PC-3 (cell line): Measurements from ENCODE around the gene C7. TPM values are rescaled to one million over a fixed set of nuclear protein-coding genes. Genes with fewer than 3 reads are reported as not detected.

Experiments
- ATAC-seq: fragments of 200-7000 bp; cut with Tn5 transposase; 2 replicates; pipeline ENCODE4 v1.9.1; 2020; ENCODE audit warnings: mild to moderate bottlenecking, moderate library complexity
- BruUV-seq: library from RNA; stranded (reverse); fragments of 400-500 nt; replicated peaks from 2 replicates; lab custom pipeline; 2021; lab: Mats Ljungman, UMichigan
- CTCF ChIA-PET: fragments of 300-600 bp; sonication (Branson Sonifier 250); formaldehyde crosslinking; loops from one replicate; lab custom pipeline; 2022; ENCODE audit warnings: antibody characterized with exemption; lab: Charles Lee
- POLR2A ChIA-PET: fragments of 300-600 bp; sonication (Branson Sonifier 250); formaldehyde crosslinking; loops from one replicate; lab custom pipeline; 2022; ENCODE audit warnings: antibody characterized with exemption; ENCODE audit not compliant: unreplicated experiment; lab: Charles Lee
- DNase-seq: peaks from one replicate; pipeline ENCODE4 v3.0.0-alpha.2; 2015
- H2AFZ ChIP-seq: fragments of 300-600 bp; sonication (generic); 2 replicates; pipeline ENCODE4 v1.6.0; 2016; ENCODE audit warnings: antibody characterized with exemption, low read length
- H3F3A ChIP-seq: fragments of 300-600 bp; sonication (generic); one replicate; pipeline ENCODE4 v1.6.0; 2017; ENCODE audit warnings: antibody characterized with exemption, low read length, control low read depth, mild to moderate bottlenecking; ENCODE audit not compliant: unreplicated experiment
- H3K27ac ChIP-seq: fragments of 300-600 bp; sonication (generic); 2 replicates; pipeline ENCODE4 v1.5.1; 2016; ENCODE audit warnings: mild to moderate bottlenecking, low read length
- H3K27me3 ChIP-seq: fragments of 300-600 bp; sonication (generic); 2 replicates; pipeline ENCODE4 v1.6.1; 2016; ENCODE audit warnings: low read length, mixed read lengths
- H3K36me3 ChIP-seq: fragments of 300-600 bp; sonication (generic); 2 replicates; pipeline ENCODE4 v1.6.1; 2016; ENCODE audit warnings: low read depth, mixed run types, low read length, mixed read lengths
- H3K4me1 ChIP-seq: fragments of 300-600 bp; sonication (generic); 2 replicates; pipeline ENCODE4 v1.5.1; 2016; ENCODE audit warnings: low read length; ENCODE audit not compliant: insufficient read depth
- H3K4me2 ChIP-seq: fragments of 300-600 bp; sonication (generic); 2 replicates; pipeline ENCODE4 v1.6.0; 2016; ENCODE audit warnings: low read length
- H3K4me3 ChIP-seq: fragments of 300-600 bp; sonication (generic); 2 replicates; pipeline ENCODE4 v1.5.1; 2016; ENCODE audit warnings: mild to moderate bottlenecking, low read length, mixed read lengths
- H3K79me2 ChIP-seq: fragments of 300-600 bp; sonication (generic); 2 replicates; pipeline ENCODE4 v1.6.1; 2017; ENCODE audit warnings: low read length, mixed read lengths
- H3K9ac ChIP-seq: fragments of 300-600 bp; sonication (generic); 2 replicates; pipeline ENCODE4 v1.6.0; 2016; ENCODE audit warnings: mild to moderate bottlenecking, low read length
- H3K9me2 ChIP-seq: fragments of 300-600 bp; sonication (generic); replicated peaks from 2 replicates; pipeline ENCODE4 v1.6.1; 2016; ENCODE audit warnings: mixed run types, low read length, mixed read lengths
- H3K9me3 ChIP-seq: fragments of 300-600 bp; sonication (generic); 2 replicates; pipeline ENCODE4 v1.6.1; 2016; ENCODE audit warnings: low read length, mixed read lengths
- H4K20me1 ChIP-seq: fragments of 300-600 bp; sonication (generic); 2 replicates; pipeline ENCODE4 v1.6.1; 2016; ENCODE audit warnings: low read length, mixed read lengths
- CTCF ChIP-seq: fragments of 300-600 bp; sonication (generic); conservative IDR thresholded peaks from 2 replicates; pipeline ENCODE4 v1.5.1; 2017; ENCODE audit warnings: antibody characterized with exemption, low read depth, mild to moderate bottlenecking, low read length
- EZH2 ChIP-seq: fragments of 300-600 bp; sonication (generic); IDR thresholded peaks from one replicate; pipeline ENCODE4 v1.6.1; 2017; ENCODE audit warnings: antibody characterized with exemption, mild to moderate bottlenecking, low read length; ENCODE audit not compliant: unreplicated experiment
- EZH2phosphoT487 ChIP-seq: fragments of 300-600 bp; sonication (generic); IDR thresholded peaks from 2 replicates; pipeline ENCODE4 v1.6.1; 2018; ENCODE audit warnings: mild to moderate bottlenecking, antibody characterized with exemption, low read length, borderline replicate concordance
- intact Hi-C: fragments of 100-400 bp; cut with micrococcal nuclease; formaldehyde crosslinking; loops from 2 replicates; pipeline ENCODE4 v1.9.0; 2023
- total RNA-seq: library from RNA; depleted of rRNA; stranded (reverse); fragments of >200 nt; gene quantifications from 2 replicates; pipeline ENCODE4 v1.2.3, GENCODE V29; 2014

C7 gene
- total RNA-seq, 1 experiment from 2014 or later = not detected

GRCh38 chr5:40877371-40877988, 31.8 kb upstream of the C7 start:
- POLR2A ChIA-PET = no interaction called here
- Histone ChIP-seq H3K27me3 (no peaks in the 10 kb centered on the region), H3F3A (no peaks in the 10 kb centered on the region), H3K9me3 (peaks cover 21% of the 10 kb centered on the region), H3K4me3 (no peak overlapping the region), H3K36me3 (peaks cover 4% of the 10 kb centered on the region; the same call in 1 of the 2 replicates), H3K9ac (no peak overlapping the region), H3K4me2 (no peak overlapping the region), H3K4me1 (no peaks in the 10 kb centered on the region), H4K20me1 (no peaks in the 10 kb centered on the region), H3K9me2 (no peaks in the 10 kb centered on the region), H2AFZ (no peak overlapping the region), H3K27ac (peak overlapping the region; percentile 23; the same call in 1 of the 2 replicates), H3K79me2 (no peaks in the 10 kb centered on the region)
- CTCF ChIA-PET = no interaction called here
- ATAC-seq (no peak), DNase-seq (peak; percentile 58)
- TF ChIP-seq EZH2phosphoT487 = no peak
- TF ChIP-seq CTCF = no peak
- TF ChIP-seq EZH2 = no peak
- intact Hi-C loops = loop anchor here (5.0 to 10.0 kb wide), 3 partner anchors 190 to 1303 kb away; no protein-coding TSS in a partner anchor
- BruUV-seq = no TSS peak

DNA sequence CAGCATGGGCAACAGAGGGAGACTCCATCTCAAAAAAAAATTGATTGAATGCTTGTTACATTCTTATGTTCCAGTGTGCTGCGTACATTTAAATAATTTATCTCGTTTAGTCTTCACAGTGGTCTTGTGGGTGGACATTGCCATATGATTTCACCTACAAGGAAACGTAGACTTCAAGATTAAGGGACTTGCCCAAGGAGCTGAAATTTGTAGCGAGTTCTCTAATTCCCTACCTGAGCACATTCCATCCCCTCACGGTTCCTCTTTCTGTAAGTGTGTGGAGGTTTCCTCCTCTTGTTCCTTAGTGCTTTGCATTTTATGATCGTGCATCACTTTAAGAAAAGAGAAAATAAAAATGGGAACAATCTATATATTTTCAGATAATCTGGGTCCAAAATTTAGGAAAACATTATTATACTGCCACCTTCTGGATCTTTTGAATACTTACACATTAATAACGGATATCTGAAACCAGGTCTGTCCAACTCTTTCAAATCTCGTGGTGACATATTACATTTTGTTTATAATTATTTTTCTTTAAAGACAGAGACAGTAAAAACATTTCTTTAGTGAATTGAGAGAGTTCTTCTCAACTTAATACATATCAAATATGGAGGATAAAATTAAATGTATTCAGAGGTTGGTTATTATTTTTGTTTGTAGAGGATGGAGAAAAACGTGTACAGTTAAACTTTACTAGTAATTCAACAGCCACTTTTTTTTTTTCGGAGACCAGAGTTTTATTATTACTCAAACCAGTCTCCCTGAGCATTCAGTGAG, 29.9 kb upstream of the C7 start:
- H3K36me3 ChIP-seq = peaks cover 4% of the 10 kb centered on the region; the same call in 1 of the 2 replicates
- no peaks in the 10 kb centered on the region for H3K9me2 ChIP-seq
- H4K20me1 ChIP-seq = no peaks in the 10 kb centered on the region
- ChIA-PET CTCF (no interaction called here), POLR2A (no interaction called here)
- no peak for TF ChIP-seq EZH2
- TF ChIP-seq EZH2phosphoT487 = no peak
- TF ChIP-seq CTCF = peak; percentile 87
- H3K27ac ChIP-seq = no peak overlapping the region
- peak; percentile 60; the same call in 1 of the 2 replicates for ATAC-seq
- H3K9ac ChIP-seq = no peak overlapping the region
- no peaks in the 10 kb centered on the region for H3K79me2 ChIP-seq
- peak; percentile 66 for DNase-seq
- no peaks in the 10 kb centered on the region for H3K27me3 ChIP-seq
- intact Hi-C loops = loop anchor here (1.0 to 10.0 kb wide), 6 partner anchors 37 to 1305 kb away; partner anchors contain the start of gene TTC33
- H3K4me1 ChIP-seq = no peaks in the 10 kb centered on the region
- H3K9me3 ChIP-seq = peaks cover 21% of the 10 kb centered on the region
- H3K4me2 ChIP-seq = peak overlapping the region; percentile 41
- H2AFZ ChIP-seq = peak overlapping the region; percentile 49; the same call in 1 of the 2 replicates
- no TSS peak for BruUV-seq
- H3K4me3 ChIP-seq = no peak overlapping the region
- H3F3A ChIP-seq = no peaks in the 10 kb centered on the region
